ENCODE measurements around the gene SEC14L2. TPM values are rescaled to one million over a fixed set of nuclear protein-coding genes. Genes with fewer than 3 reads are reported as not detected.

The SEC14L2 gene
- total RNA-seq, 1 donor from 2014 or later, result 14.5 TPM

GRCh38 chr22:30362651-30363281 is 34.1 kb upstream of the SEC14L2 start:
- Histone ChIP-seq H3K36me3 (ENCODE audit: insufficient read depth, low read length) (no peaks in the 10 kb centered on the region), H3K27ac (ENCODE audit: low read depth, low read length) (no peak overlapping the region), H4K20me1 (ENCODE audit: insufficient read depth, low read length) (no peaks in the 10 kb centered on the region), H3K27me3 (ENCODE audit: insufficient read depth, low read length) (no peaks in the 10 kb centered on the region), H3K4me3 (ENCODE audit: insufficient read depth, low read depth, low read length) (no peak overlapping the region), H3K79me2 (ENCODE audit: insufficient read depth, low read length) (no peaks in the 10 kb centered on the region), H3K4me2 (ENCODE audit: low read length) (no peak overlapping the region), H3K9me3 (ENCODE audit: insufficient read depth, low read depth, low read length) (no peaks in the 10 kb centered on the region), H3K4me1 (ENCODE audit: insufficient read depth, low read length) (no peaks in the 10 kb centered on the region), H3K9ac (ENCODE audit: low read length) (no peak overlapping the region), H2AFZ (ENCODE audit: low read depth, low read length) (no peak overlapping the region)
- H3K4me3 Mint-ChIP-seq (ENCODE audit: unreplicated experiment), result no peak overlapping the region
- H3K27ac Mint-ChIP-seq (ENCODE audit: unreplicated experiment), result no peak overlapping the region
- no peaks in the 10 kb centered on the region for H3K27me3 Mint-ChIP-seq (ENCODE audit: low read depth, unreplicated experiment)
- TF ChIP-seq, protein P1, sequence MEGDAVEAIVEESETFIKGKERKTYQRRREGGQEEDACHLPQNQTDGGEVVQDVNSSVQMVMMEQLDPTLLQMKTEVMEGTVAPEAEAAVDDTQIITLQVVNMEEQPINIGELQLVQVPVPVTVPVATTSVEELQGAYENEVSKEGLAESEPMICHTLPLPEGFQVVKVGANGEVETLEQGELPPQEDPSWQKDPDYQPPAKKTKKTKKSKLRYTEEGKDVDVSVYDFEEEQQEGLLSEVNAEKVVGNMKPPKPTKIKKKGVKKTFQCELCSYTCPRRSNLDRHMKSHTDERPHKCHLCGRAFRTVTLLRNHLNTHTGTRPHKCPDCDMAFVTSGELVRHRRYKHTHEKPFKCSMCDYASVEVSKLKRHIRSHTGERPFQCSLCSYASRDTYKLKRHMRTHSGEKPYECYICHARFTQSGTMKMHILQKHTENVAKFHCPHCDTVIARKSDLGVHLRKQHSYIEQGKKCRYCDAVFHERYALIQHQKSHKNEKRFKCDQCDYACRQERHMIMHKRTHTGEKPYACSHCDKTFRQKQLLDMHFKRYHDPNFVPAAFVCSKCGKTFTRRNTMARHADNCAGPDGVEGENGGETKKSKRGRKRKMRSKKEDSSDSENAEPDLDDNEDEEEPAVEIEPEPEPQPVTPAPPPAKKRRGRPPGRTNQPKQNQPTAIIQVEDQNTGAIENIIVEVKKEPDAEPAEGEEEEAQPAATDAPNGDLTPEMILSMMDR (IDR thresholded peaks at IDR 0.05; ENCODE audit: insufficient read depth, low read depth, low read length), result no peak
- TF ChIP-seq EZH2 (IDR thresholded peaks at IDR 0.05; ENCODE audit: insufficient read depth, low read length), result no peak
- H3K36me3 Mint-ChIP-seq (ENCODE audit: low read depth, unreplicated experiment), result peaks cover 9% of the 10 kb centered on the region
- FAIRE-seq (no peak), DNase-seq (ENCODE audit: low read depth) (no peak)
- H3K4me1 Mint-ChIP-seq (ENCODE audit: low read depth, unreplicated experiment), result no peaks in the 10 kb centered on the region
- no peaks in the 10 kb centered on the region for H3K9me3 Mint-ChIP-seq (ENCODE audit: unreplicated experiment)

DNA sequence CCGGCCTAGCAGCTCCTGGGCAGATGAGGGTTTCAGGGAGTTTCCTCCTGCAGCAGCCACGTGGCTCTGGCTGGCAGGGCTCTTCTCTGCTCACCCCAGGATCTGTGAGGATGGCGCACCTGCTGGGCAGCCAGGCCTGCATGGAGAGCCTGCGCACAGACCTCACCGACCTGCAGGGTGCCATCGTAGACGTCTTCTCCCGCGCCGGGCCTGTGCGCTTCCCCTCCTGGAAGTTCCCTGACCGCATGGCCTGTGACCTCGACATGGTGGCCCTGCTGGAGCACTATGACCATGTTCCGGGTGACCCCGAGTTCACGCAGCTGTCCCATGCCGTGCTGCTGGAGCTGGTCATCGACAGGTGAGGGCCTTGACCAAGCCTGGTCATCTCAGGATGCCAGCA is 30.9 kb upstream of the SEC14L2 start:
- Histone ChIP-seq H3K27ac (ENCODE audit: low read depth, low read length) (no peak overlapping the region), H3K4me3 (ENCODE audit: insufficient read depth, low read depth, low read length) (no peak overlapping the region), H3K27me3 (ENCODE audit: insufficient read depth, low read length) (no peaks in the 10 kb centered on the region), H3K79me2 (ENCODE audit: insufficient read depth, low read length) (no peaks in the 10 kb centered on the region), H3K4me2 (ENCODE audit: low read length) (no peak overlapping the region), H3K9ac (ENCODE audit: low read length) (no peak overlapping the region), H2AFZ (ENCODE audit: low read depth, low read length) (no peak overlapping the region), H3K36me3 (ENCODE audit: insufficient read depth, low read length) (no peaks in the 10 kb centered on the region), H4K20me1 (ENCODE audit: insufficient read depth, low read length) (no peaks in the 10 kb centered on the region), H3K9me3 (ENCODE audit: insufficient read depth, low read depth, low read length) (no peaks in the 10 kb centered on the region), H3K4me1 (ENCODE audit: insufficient read depth, low read length) (no peaks in the 10 kb centered on the region)
- no peak for DNase-seq (ENCODE audit: low read depth)
- no peak overlapping the region for H3K4me3 Mint-ChIP-seq (ENCODE audit: unreplicated experiment)
- TF ChIP-seq, protein P1 (IDR thresholded peaks at IDR 0.05; ENCODE audit: insufficient read depth, low read depth, low read length), result no peak
- no peak for TF ChIP-seq EZH2 (IDR thresholded peaks at IDR 0.05; ENCODE audit: insufficient read depth, low read length)
- H3K27ac Mint-ChIP-seq (ENCODE audit: unreplicated experiment), result no peak overlapping the region
- H3K9me3 Mint-ChIP-seq (ENCODE audit: unreplicated experiment), result no peaks in the 10 kb centered on the region
- peaks cover 11% of the 10 kb centered on the region for H3K36me3 Mint-ChIP-seq (ENCODE audit: low read depth, unreplicated experiment)
- FAIRE-seq, result no peak
- no peaks in the 10 kb centered on the region for H3K27me3 Mint-ChIP-seq (ENCODE audit: low read depth, unreplicated experiment)
- H3K4me1 Mint-ChIP-seq (ENCODE audit: low read depth, unreplicated experiment), result no peaks in the 10 kb centered on the region

GRCh38 chr22:30368420-30368819 is 28.4 kb upstream of the SEC14L2 start:
- H3K4me2 ChIP-seq (ENCODE audit: low read length), result no peak overlapping the region
- no peaks in the 10 kb centered on the region for H3K36me3 ChIP-seq (ENCODE audit: insufficient read depth, low read length)
- no peaks in the 10 kb centered on the region for H4K20me1 ChIP-seq (ENCODE audit: insufficient read depth, low read length)
- no peak overlapping the region for H3K4me3 ChIP-seq (ENCODE audit: insufficient read depth, low read depth, low read length)
- no peaks in the 10 kb centered on the region for H3K27me3 ChIP-seq (ENCODE audit: insufficient read depth, low read length)
- Mint-ChIP-seq H3K4me3 (ENCODE audit: unreplicated experiment) (no peak overlapping the region), H3K27me3 (ENCODE audit: low read depth, unreplicated experiment) (no peaks in the 10 kb centered on the region), H3K36me3 (ENCODE audit: low read depth, unreplicated experiment) (peaks cover 9% of the 10 kb centered on the region), H3K9me3 (ENCODE audit: unreplicated experiment) (no peaks in the 10 kb centered on the region), H3K4me1 (ENCODE audit: low read depth, unreplicated experiment) (no peaks in the 10 kb centered on the region), H3K27ac (ENCODE audit: unreplicated experiment) (no peak overlapping the region)
- no peak overlapping the region for H2AFZ ChIP-seq (ENCODE audit: low read depth, low read length)
- no peaks in the 10 kb centered on the region for H3K79me2 ChIP-seq (ENCODE audit: insufficient read depth, low read length)
- no peak overlapping the region for H3K27ac ChIP-seq (ENCODE audit: low read depth, low read length)
- no peaks in the 10 kb centered on the region for H3K4me1 ChIP-seq (ENCODE audit: insufficient read depth, low read length)
- H3K9ac ChIP-seq (ENCODE audit: low read length), result no peak overlapping the region
- TF ChIP-seq EZH2 (IDR thresholded peaks at IDR 0.05; ENCODE audit: insufficient read depth, low read length), result no peak
- TF ChIP-seq, protein P1 (IDR thresholded peaks at IDR 0.05; ENCODE audit: insufficient read depth, low read depth, low read length), result no peak
- H3K9me3 ChIP-seq (ENCODE audit: insufficient read depth, low read depth, low read length), result no peaks in the 10 kb centered on the region
- FAIRE-seq (no peak), DNase-seq (ENCODE audit: low read depth) (no peak)

All from astrocyte (in vitro differentiated cells and primary cell).